DMS153 (cell line): ENCODE measurements around the gene LYZL2.

ENCODE experiments used
- DNase-seq: peaks from one replicate; lab custom pipeline; 2025; lab: John Stamatoyannopoulos, UW

The LYZL2 gene

GRCh38 chr10:30591249-30591670 is 38.3 kb downstream of the LYZL2 start:
- DNase-seq: peak; percentile 36

GRCh38 chr10:30589441-30589840 is 40.1 kb downstream of the LYZL2 start:
- no peak for DNase-seq

GRCh38 chr10:30587522-30588031 is 42.0 kb downstream of the LYZL2 start:
- no peak for DNase-seq

GRCh38 chr10:30586828-30587227 is 42.7 kb downstream of the LYZL2 start:
- no peak for DNase-seq

- peak; percentile 62 for DNase-seq
Measured at GRCh38 chr10:30583778-30584415, 45.7 kb downstream of the LYZL2 start.

GRCh38 chr10:30581779-30582380 is 47.7 kb downstream of the LYZL2 start:
- no peak for DNase-seq

GRCh38 chr10:30580676-30581075 is 48.9 kb downstream of the LYZL2 start:
- DNase-seq: no peak

GRCh38 chr10:30580241-30580640 is 49.3 kb downstream of the LYZL2 start:
- DNase-seq: no peak

GRCh38 chr10:30579574-30579973 is 50.0 kb downstream of the LYZL2 start:
- no peak for DNase-seq

GRCh38 chr10:30577048-30577447 is 52.5 kb downstream of the LYZL2 start:
- no peak for DNase-seq

GRCh38 chr10:30576641-30577040 is 52.9 kb downstream of the LYZL2 start:
- no peak for DNase-seq

- DNase-seq: no peak
Measured at GRCh38 chr10:30574432-30574796, 55.1 kb downstream of the LYZL2 start.

GRCh38 chr10:30573721-30574431 is 55.7 kb downstream of the LYZL2 start:
- no peak for DNase-seq

- no peak for DNase-seq
Measured at GRCh38 chr10:30565449-30565848, 64.1 kb downstream of the LYZL2 start.

- no peak for DNase-seq
Measured at GRCh38 chr10:30562787-30563186, 66.8 kb downstream of the LYZL2 start.
